GM12892 (cell line): Measurements from ENCODE around the gene CIP2A.

Experiments
- DNase-seq: peaks from one replicate; pipeline ENCODE4 v3.0.0; 2011; ENCODE audit not compliant: insufficient read length
- FAIRE-seq: peaks from 2 replicates; lab custom pipeline; 2011; peaks lifted over from hg19 to GRCh38; lab: Jason Lieb, UNC
- POLR2A ChIP-seq: IDR thresholded peaks from 2 replicates; pipeline ENCODE4 v1.6.1; 2011; ENCODE audit warnings: low read depth, low read length, control low read depth
- POLR2AphosphoS5 ChIP-seq: IDR thresholded peaks from 2 replicates; pipeline ENCODE4 v1.6.1; 2011; ENCODE audit warnings: low read depth, low read length, control low read depth
- TAF1 ChIP-seq: IDR thresholded peaks from 2 replicates; pipeline ENCODE4 v1.6.1; 2011; ENCODE audit warnings: low read depth, mild to moderate bottlenecking, control low read depth, low read length, borderline replicate concordance

Gene CIP2A

GRCh38 chr3:108599677-108600409 is 10.6 kb upstream of the CIP2A start:
- TF ChIP-seq POLR2AphosphoS5 (no peak), POLR2A (no peak), TAF1 (no peak)
- FAIRE-seq (no peak), DNase-seq (no peak)

DNA sequence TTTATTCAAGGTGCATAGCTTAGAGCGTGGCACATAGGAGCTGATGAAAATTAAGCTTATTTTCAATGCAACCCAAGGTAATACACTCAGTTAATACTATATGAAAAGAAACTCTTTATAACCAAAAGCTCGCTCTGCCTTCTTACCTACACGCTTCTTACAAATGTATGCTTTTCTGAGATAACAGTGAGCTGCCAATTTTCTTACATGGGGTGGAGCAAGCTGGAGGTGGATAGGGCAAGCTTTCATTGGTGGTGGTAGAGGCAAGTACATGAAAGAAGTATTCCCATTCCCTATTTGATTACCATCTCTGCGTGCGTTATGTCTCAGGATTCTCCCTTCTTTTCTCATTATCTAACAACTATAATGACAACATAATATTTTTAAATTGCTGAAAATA is 9.1 kb upstream of the CIP2A start:
- FAIRE-seq = no peak
- no peak for DNase-seq
- no peak for TF ChIP-seq POLR2AphosphoS5
- TF ChIP-seq TAF1 = no peak
- no peak for TF ChIP-seq POLR2A

GRCh38 chr3:108595321-108595720 is 6.1 kb upstream of the CIP2A start:
- FAIRE-seq = no peak
- no peak for DNase-seq
- no peak for TF ChIP-seq TAF1
- no peak for TF ChIP-seq POLR2A
- no peak for TF ChIP-seq POLR2AphosphoS5

GRCh38 chr3:108590460-108590859 is 1.2 kb upstream of the CIP2A start:
- DNase-seq (no peak), FAIRE-seq (peak; percentile 83)
- TF ChIP-seq POLR2AphosphoS5 (no peak), TAF1 (no peak), POLR2A (no peak)

DNA sequence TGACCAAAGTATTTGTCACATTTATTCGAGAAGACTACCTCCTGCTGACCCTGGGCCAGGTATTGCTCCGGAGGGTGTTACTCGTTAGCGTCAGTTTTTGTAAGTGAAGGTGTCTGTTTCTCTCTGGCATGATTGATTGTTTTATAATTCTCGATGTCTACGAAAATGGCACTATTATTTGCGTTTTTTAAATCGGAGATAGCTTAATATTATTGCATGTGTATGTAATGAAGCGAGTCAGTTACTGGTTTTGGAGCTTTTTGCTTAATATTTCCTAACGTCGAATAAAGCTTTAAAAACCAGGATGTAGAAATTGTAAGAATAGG is 723 bp upstream of the CIP2A start:
- FAIRE-seq (peak; percentile 9), DNase-seq (no peak)
- no peak for TF ChIP-seq POLR2A
- no peak for TF ChIP-seq TAF1
- no peak for TF ChIP-seq POLR2AphosphoS5

- FAIRE-seq = no peak
- TF ChIP-seq TAF1 (no peak), POLR2AphosphoS5 (no peak; the same call in 1 of the 2 replicates), POLR2A (no peak)
- no peak for DNase-seq
These were observed 637 bp downstream of the CIP2A start for GRCh38 chr3:108588601-108589000.

DNA sequence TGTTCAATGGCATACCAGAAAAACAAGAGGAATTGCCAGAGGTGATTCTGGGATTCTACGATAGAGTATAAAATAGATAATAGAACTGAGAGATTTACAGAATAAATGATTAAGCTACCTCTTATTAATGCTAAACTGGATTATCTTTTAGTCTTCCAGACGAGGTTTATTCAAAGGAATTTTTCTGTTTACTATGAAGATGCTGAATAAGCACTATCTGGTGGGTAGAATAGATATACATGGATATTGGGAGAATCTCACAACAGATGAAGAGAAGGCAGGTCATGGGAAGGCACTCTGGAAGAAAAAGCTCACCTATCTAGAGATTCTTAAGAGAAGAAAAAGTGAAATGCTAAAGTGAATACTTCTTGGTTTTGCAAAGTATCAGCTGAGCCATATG is 11.2 kb downstream of the CIP2A start:
- FAIRE-seq (no peak), DNase-seq (no peak)
- TF ChIP-seq TAF1 (no peak), POLR2A (no peak), POLR2AphosphoS5 (no peak)

DNA sequence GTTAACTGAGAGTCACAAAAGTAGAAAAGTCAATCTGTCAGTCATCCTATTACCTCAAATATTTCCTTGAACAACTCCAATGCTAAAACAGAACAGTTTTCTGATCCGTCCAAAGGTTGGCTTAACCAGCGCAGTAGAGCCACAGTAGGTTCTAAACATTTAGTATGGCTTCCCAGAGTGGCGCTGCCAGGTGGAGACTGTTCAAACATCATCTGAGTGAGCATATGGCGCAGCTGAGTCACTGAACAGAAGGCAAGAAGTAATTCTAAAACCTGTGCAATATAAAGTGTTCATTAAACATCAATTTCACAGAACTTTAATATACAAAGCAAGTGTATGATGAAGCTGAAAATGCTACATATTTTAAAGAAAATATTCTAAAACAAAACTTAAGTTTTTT is 19.9 kb downstream of the CIP2A start:
- DNase-seq (no peak), FAIRE-seq (no peak)
- no peak for TF ChIP-seq POLR2AphosphoS5
- no peak for TF ChIP-seq TAF1
- TF ChIP-seq POLR2A = no peak

GRCh38 chr3:108566599-108566998 is 22.6 kb downstream of the CIP2A start:
- TF ChIP-seq TAF1 (no peak), POLR2A (no peak), POLR2AphosphoS5 (no peak)
- DNase-seq (no peak), FAIRE-seq (no peak)

DNA sequence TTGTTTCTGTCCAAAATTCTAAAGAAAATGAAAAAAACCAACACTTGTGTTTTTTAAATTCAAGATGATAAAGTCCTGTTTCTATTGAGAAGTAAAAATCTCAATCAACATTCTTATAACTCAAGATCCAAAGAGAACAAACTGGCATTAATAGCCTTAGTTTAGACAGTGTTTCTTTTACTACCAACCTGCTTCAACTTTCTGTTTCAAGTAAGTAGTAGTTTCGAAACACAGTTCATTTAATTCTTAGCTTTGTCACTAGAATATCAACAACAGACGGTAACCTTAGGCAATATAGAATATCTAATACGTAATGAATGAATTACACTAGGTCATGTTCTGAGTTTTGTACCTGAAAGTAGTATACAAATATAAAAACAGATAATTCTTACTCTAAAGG is 23.7 kb downstream of the CIP2A start:
- no peak for DNase-seq
- peak; percentile 70 for FAIRE-seq
- no peak for TF ChIP-seq POLR2A
- TF ChIP-seq TAF1 = no peak
- no peak for TF ChIP-seq POLR2AphosphoS5

DNA sequence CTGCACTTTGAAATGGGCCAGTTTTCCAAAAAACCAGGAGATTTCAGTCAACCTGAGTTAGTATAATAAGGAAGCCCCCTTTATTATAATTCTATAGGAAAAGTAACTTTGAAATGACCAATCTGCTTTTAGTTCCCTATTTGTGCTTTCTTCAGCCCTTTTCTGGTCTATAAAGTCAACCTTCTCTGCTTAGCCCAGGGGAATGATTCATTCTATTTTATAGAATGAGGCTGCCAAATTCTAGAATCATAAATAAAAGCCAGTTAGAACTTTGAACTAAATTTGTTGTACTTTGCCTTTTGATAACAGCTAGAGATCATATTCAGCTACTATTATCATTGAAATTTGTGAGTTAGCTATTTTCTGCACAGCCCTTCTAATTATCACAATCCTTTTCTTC is 24.7 kb downstream of the CIP2A start:
- DNase-seq (no peak), FAIRE-seq (no peak)

DNA sequence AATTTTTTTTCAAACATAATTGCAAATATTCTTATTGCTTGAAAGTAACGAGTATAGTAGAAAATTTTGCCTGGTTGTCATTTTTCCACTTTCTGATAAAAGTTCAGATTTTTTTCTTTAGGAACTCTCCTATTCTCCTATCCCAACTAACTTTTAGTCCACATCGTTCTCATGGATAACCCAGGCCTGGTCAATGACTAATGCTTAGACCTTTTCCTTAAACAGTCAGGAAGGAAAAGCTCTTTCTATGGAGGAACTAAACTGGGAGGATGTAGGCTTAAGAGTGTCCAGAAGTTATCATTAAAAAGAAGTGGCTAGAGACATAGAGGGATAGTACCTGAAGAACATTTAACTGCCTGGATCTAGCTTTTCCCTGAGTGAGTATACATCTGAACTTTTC is 26.7 kb downstream of the CIP2A start:
- DNase-seq (no peak), FAIRE-seq (no peak)
- TF ChIP-seq POLR2A (no peak), TAF1 (no peak), POLR2AphosphoS5 (no peak)

More for the DNA sequence above, 24.7 kb downstream of the CIP2A start:
- TF ChIP-seq TAF1 (no peak), POLR2AphosphoS5 (no peak), POLR2A (no peak)
